Activated CD4-positive, alpha-beta T cell treated with anti-CD3 and anti-CD28 coated beads, Interleukin-2, amount 50 U/mL, for 48 hours (primary cell): ENCODE results near the gene MYO16.
"Not testable (repeated sequence)": the region's sequence is repeated elsewhere in the genome, so short reads cannot be mapped to it uniquely, and the experiment has no call there.

ENCODE experiments used
- DNase-seq, 2 experiments: peaks; one replicate each; pipeline ENCODE4 v3.0.0-alpha.2; 2020

The MYO16 gene

GRCh38 chr13:108987944-108988343 lies 358.5 kb downstream of the MYO16 start:
- no peak for DNase-seq

GRCh38 chr13:108991416-108991815 lies 362.0 kb downstream of the MYO16 start:
- DNase-seq: not testable (repeated sequence)

- no peak for DNase-seq
Observed at GRCh38 chr13:108993346-108993745, 363.9 kb downstream of the MYO16 start.

- no peak for DNase-seq
Observed at GRCh38 chr13:108996430-108996829, 367.0 kb downstream of the MYO16 start.

- DNase-seq: no peak
Observed at GRCh38 chr13:109000207-109000606, 370.8 kb downstream of the MYO16 start.

GRCh38 chr13:109002934-109003333 lies 373.5 kb downstream of the MYO16 start:
- DNase-seq: no peak

- DNase-seq: no peak
Observed at GRCh38 chr13:109007946-109008345, 378.5 kb downstream of the MYO16 start.

GRCh38 chr13:109009756-109010155 lies 380.3 kb downstream of the MYO16 start:
- DNase-seq: no peak

- DNase-seq: no peak
Observed at GRCh38 chr13:109010912-109011311, 381.5 kb downstream of the MYO16 start.

GRCh38 chr13:109012115-109012514 lies 382.7 kb downstream of the MYO16 start:
- DNase-seq: no peak

GRCh38 chr13:109021558-109021957 lies 392.1 kb downstream of the MYO16 start:
- no peak for DNase-seq

GRCh38 chr13:109024611-109025010 lies 395.2 kb downstream of the MYO16 start:
- DNase-seq: no peak

GRCh38 chr13:109026266-109026665 lies 396.9 kb downstream of the MYO16 start:
- no peak for DNase-seq

GRCh38 chr13:109028624-109029023 lies 399.2 kb downstream of the MYO16 start:
- DNase-seq: no peak

GRCh38 chr13:109033090-109033489 lies 403.7 kb downstream of the MYO16 start:
- DNase-seq: no peak

- DNase-seq: no peak
Observed at GRCh38 chr13:109036078-109036780, 406.8 kb downstream of the MYO16 start.

- no peak for DNase-seq
Observed at GRCh38 chr13:109043636-109044035, 414.2 kb downstream of the MYO16 start.

- no peak for DNase-seq
Observed at GRCh38 chr13:109055850-109056249, 426.4 kb downstream of the MYO16 start.

GRCh38 chr13:109058087-109058486 lies 428.7 kb downstream of the MYO16 start:
- DNase-seq: no peak

- no peak for DNase-seq
Observed at GRCh38 chr13:109072505-109072904, 443.1 kb downstream of the MYO16 start.

GRCh38 chr13:109074436-109074835 lies 445.0 kb downstream of the MYO16 start:
- no peak for DNase-seq

GRCh38 chr13:109074853-109075252 lies 445.4 kb downstream of the MYO16 start:
- DNase-seq: no peak

- DNase-seq: no peak
Observed at GRCh38 chr13:109087916-109088623, 458.7 kb downstream of the MYO16 start.

GRCh38 chr13:109088624-109088917 lies 459.2 kb downstream of the MYO16 start:
- no peak for DNase-seq

GRCh38 chr13:109090796-109091195 lies 461.4 kb downstream of the MYO16 start:
- no peak for DNase-seq
